DND-41 (cell line): Measurements from ENCODE around the gene TRMO.

Experiments used
- ATAC-seq: fragments of 200-7000 bp; cut with Tn5 transposase; 3 replicates; pipeline ENCODE4 v1.9.1; 2021; ENCODE audit warnings: low read depth; ENCODE audit not compliant: insufficient read depth
- DNase-seq: peaks from one replicate; pipeline ENCODE4 v3.0.0-alpha.2; 2020
- H2AFZ ChIP-seq: 2 replicates; pipeline ENCODE4 v1.6.0; 2012; ENCODE audit warnings: low read depth, low read length
- H3K27ac ChIP-seq: 2 replicates; pipeline ENCODE4 v1.5.1; 2012; ENCODE audit warnings: low read length, inconsistent platforms
- H3K27me3 ChIP-seq: fragments of 200-600 bp; sonication (generic); 2 replicates; pipeline ENCODE4 v1.6.0; 2012; ENCODE audit warnings: low read length, mild to moderate bottlenecking, inconsistent platforms; ENCODE audit not compliant: insufficient read depth, poor library complexity
- H3K36me3 ChIP-seq: 2 replicates; pipeline ENCODE4 v1.5.1; 2012; ENCODE audit warnings: low read length, inconsistent platforms; ENCODE audit not compliant: insufficient read depth
- H3K4me1 ChIP-seq: 2 replicates; pipeline ENCODE4 v1.5.1; 2012; ENCODE audit warnings: mild to moderate bottlenecking, low read length; ENCODE audit not compliant: insufficient read depth
- H3K4me2 ChIP-seq: 2 replicates; pipeline ENCODE4 v1.6.0; 2012; ENCODE audit warnings: mild to moderate bottlenecking, moderate library complexity, low read length, inconsistent platforms; ENCODE audit not compliant: insufficient read depth
- H3K4me3 ChIP-seq, 2 experiments: fragments of 200-600 bp in 1 of 2; shearing (Covaris generic) in 1 of 2; 2 replicates each; pipeline ENCODE4 v1.5.1; 2012 to 2016; ENCODE audit warnings: inconsistent platforms in 2 of 2, low read length in 2 of 2, mild to moderate bottlenecking in 2 of 2, low read depth in 1 of 2, moderate library complexity in 1 of 2
- H3K79me2 ChIP-seq: 2 replicates; pipeline ENCODE4 v1.6.0; 2012; ENCODE audit warnings: low read length, inconsistent platforms; ENCODE audit not compliant: insufficient read depth
- H3K9ac ChIP-seq: 2 replicates; pipeline ENCODE4 v1.6.0; 2012; ENCODE audit warnings: low read depth, mild to moderate bottlenecking, inconsistent platforms, low read length, moderate library complexity
- H3K9me3 ChIP-seq: 2 replicates; pipeline ENCODE4 v1.5.1; 2012; ENCODE audit warnings: low read length, moderate library complexity, mild to moderate bottlenecking, inconsistent platforms; ENCODE audit not compliant: insufficient read depth, severe bottlenecking
- H4K20me1 ChIP-seq: 2 replicates; pipeline ENCODE4 v1.6.0; 2012; ENCODE audit warnings: low read length; ENCODE audit not compliant: insufficient read depth
- EZH2 ChIP-seq: IDR thresholded peaks from 3 replicates; pipeline ENCODE4 v1.6.1; 2012; ENCODE audit warnings: borderline replicate concordance, low read depth, mild to moderate bottlenecking, moderate library complexity, low read length, inconsistent platforms; ENCODE audit not compliant: severe bottlenecking
- TF ChIP-seq, protein P1 (sequence below): IDR thresholded peaks from 2 replicates; pipeline ENCODE4 v1.5.1; 2012; ENCODE audit warnings: borderline replicate concordance, low read length, moderate library complexity, mild to moderate bottlenecking; ENCODE audit not compliant: poor library complexity, severe bottlenecking; ENCODE audit errors: extremely low read depth

The TRMO gene

DNA sequence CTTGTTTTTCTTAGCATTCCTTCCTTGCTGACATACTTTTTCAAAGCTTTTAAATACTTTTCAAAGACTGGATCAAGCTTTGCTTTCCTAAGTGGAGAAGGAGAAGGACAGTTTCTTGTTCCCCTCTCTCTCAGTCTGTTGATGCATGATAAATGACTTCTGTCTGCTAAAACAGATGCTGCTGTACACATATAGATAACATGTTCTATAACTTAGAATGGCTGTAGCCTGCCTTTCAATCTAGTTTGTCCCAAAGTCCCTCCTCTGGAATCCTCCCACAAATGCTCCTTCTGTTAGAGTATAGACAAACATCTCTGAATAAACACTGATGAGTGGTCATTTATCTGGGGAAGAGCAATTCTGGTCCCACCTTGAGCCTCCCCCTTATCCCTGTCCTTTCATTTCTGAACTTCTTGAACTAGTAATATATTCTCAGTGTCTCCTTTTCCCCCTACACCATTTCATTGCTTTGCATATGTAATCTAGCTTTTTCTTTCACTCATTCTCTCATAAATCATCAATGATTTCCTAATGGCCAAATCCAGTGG, 21.1 kb upstream of the TRMO start:
- no peak overlapping the region for H3K27ac ChIP-seq
- H3K79me2 ChIP-seq = no peaks in the 10 kb centered on the region
- peaks cover 6% of the 10 kb centered on the region for H3K27me3 ChIP-seq
- TF ChIP-seq, protein P1, sequence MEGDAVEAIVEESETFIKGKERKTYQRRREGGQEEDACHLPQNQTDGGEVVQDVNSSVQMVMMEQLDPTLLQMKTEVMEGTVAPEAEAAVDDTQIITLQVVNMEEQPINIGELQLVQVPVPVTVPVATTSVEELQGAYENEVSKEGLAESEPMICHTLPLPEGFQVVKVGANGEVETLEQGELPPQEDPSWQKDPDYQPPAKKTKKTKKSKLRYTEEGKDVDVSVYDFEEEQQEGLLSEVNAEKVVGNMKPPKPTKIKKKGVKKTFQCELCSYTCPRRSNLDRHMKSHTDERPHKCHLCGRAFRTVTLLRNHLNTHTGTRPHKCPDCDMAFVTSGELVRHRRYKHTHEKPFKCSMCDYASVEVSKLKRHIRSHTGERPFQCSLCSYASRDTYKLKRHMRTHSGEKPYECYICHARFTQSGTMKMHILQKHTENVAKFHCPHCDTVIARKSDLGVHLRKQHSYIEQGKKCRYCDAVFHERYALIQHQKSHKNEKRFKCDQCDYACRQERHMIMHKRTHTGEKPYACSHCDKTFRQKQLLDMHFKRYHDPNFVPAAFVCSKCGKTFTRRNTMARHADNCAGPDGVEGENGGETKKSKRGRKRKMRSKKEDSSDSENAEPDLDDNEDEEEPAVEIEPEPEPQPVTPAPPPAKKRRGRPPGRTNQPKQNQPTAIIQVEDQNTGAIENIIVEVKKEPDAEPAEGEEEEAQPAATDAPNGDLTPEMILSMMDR = no peak
- TF ChIP-seq EZH2 = no peak
- ATAC-seq (no peak), DNase-seq (no peak)
- no peak overlapping the region for H3K4me2 ChIP-seq
- H3K36me3 ChIP-seq = no peaks in the 10 kb centered on the region
- H2AFZ ChIP-seq = no peak overlapping the region
- H3K9ac ChIP-seq = no peak overlapping the region
- no peak overlapping the region for H3K4me3 ChIP-seq
- no peaks in the 10 kb centered on the region for H4K20me1 ChIP-seq
- peaks cover 7% of the 10 kb centered on the region for H3K4me1 ChIP-seq
- no peaks in the 10 kb centered on the region for H3K9me3 ChIP-seq

DNA sequence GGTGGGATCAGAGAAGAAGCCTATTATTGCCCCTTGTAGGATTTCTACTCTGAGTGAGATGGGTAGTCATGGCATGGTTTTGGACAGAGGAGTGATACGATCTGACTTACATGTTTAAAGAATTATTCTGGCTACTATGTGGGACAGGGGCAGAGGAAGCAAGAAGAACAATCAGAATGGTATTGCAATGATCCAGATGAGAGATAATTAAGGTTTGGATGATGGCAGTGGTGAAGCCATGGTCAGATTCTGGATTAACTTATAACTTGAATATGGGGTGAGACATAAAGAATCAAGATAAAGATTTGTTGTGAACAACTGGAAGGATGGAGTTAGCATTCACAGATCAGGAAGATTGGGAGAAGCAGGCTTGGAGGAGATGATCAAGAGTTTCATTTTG, 19.0 kb upstream of the TRMO start:
- Histone ChIP-seq H3K4me3 (no peak overlapping the region), H3K4me1 (peaks cover 17% of the 10 kb centered on the region), H3K4me2 (no peak overlapping the region), H3K27me3 (peaks cover 6% of the 10 kb centered on the region), H3K27ac (no peak overlapping the region), H3K9ac (no peak overlapping the region), H2AFZ (no peak overlapping the region), H3K36me3 (no peaks in the 10 kb centered on the region), H3K79me2 (no peaks in the 10 kb centered on the region), H3K9me3 (no peaks in the 10 kb centered on the region), H4K20me1 (no peaks in the 10 kb centered on the region)
- DNase-seq (no peak), ATAC-seq (no peak)
- no peak for TF ChIP-seq EZH2
- TF ChIP-seq, protein P1 = no peak

- Histone ChIP-seq H3K36me3 (no peaks in the 10 kb centered on the region), H2AFZ (no peak overlapping the region), H3K27ac (no peak overlapping the region), H3K9ac (no peak overlapping the region), H3K4me3 (no peak overlapping the region), H3K9me3 (no peaks in the 10 kb centered on the region), H3K79me2 (no peaks in the 10 kb centered on the region), H3K4me2 (no peak overlapping the region), H3K27me3 (peaks cover 6% of the 10 kb centered on the region), H3K4me1 (peaks cover 17% of the 10 kb centered on the region), H4K20me1 (no peaks in the 10 kb centered on the region)
- no peak for DNase-seq
- no peak for ATAC-seq
- no peak for TF ChIP-seq EZH2
Measured at GRCh38 chr9:97940741-97941140, 18.4 kb upstream of the TRMO start.

- H3K27ac ChIP-seq = no peak overlapping the region
- H3K79me2 ChIP-seq = no peaks in the 10 kb centered on the region
- H3K36me3 ChIP-seq = no peaks in the 10 kb centered on the region
- no peak overlapping the region for H3K9ac ChIP-seq
- ATAC-seq = no peak
- no peaks in the 10 kb centered on the region for H4K20me1 ChIP-seq
- peaks cover 6% of the 10 kb centered on the region for H3K27me3 ChIP-seq
- TF ChIP-seq EZH2 = no peak
- TF ChIP-seq, protein P1 = no peak
- peaks cover 19% of the 10 kb centered on the region for H3K4me1 ChIP-seq
- no peak overlapping the region for H3K4me2 ChIP-seq
- no peak overlapping the region for H3K4me3 ChIP-seq
- H2AFZ ChIP-seq = no peak overlapping the region
- no peaks in the 10 kb centered on the region for H3K9me3 ChIP-seq
- no peak for DNase-seq
Measured at GRCh38 chr9:97940233-97940632, 17.9 kb upstream of the TRMO start.
